Stimulated activated CD8-positive, alpha-beta memory T cell treated with anti-CD3 and anti-CD28 coated beads, Interleukin-7, amount 100 ng/mL, for 48 hours (primary cell): ENCODE data around the gene EFHC1.

Experiments used
- DNase-seq, 2 donors: peaks; one replicate each; pipeline ENCODE4 v3.0.0-alpha.2; 2020; ENCODE audit warnings: low read depth in 1 of 2; ENCODE audit errors: extremely low read depth in 1 of 2

EFHC1 gene

DNA sequence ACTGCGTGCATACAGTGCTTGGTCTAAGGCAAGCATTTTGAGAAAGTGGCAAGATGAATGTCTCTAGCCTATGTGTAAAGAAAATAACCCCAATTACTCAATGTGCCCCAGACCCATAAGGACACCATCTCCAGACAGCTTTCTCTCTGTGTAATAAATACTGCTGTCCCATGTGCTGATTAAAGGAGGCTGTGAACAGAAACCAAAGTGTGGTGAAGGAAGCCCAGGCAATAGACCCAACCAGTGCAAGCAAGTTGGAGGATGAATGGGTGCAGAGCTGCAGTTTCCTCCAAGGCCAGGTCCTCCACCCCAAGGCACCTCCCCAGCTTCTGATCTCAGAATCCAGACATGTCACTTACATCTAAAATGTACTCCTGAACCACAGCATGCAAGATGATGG, 96.1 kb downstream of the EFHC1 start:
- DNase-seq = no peak

GRCh38 chr6:52516943-52517342, 96.8 kb downstream of the EFHC1 start:
- DNase-seq = no peak

- DNase-seq = peak in 1 of 2 donors; percentile 47
Measured at GRCh38 chr6:52517502-52518278, 97.5 kb downstream of the EFHC1 start.

DNA sequence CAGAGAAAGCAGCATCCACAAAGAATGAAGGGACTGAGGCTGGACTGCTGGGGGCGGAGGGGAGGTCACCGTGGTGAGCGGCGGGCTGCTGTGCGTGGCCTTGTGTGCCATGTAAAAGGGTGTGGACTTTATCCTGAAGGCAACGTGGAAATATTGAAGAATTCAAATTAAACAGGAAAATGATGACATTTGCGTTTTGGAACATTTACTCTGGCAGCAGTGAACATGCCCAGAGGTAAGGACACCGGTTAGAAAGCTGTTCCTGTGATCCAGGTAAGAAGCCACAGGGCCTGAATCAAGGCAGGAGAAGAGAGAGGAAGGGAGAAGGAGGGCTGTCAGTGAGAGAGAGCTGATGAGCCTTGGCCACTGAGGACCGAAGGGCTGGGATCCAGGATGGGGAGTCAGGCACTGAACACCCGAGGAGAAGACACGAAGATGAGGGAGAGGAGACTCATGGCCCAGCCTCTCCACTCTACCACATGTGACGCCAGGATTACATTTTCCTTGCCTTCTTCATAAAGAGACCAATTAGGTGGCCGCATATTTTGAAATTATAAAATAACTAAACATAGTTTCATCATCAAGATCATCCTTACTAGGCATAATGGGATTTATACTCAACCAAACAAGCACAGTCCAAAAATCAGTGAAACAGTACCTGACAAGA, 98.3 kb downstream of the EFHC1 start:
- DNase-seq = no peak

DNA sequence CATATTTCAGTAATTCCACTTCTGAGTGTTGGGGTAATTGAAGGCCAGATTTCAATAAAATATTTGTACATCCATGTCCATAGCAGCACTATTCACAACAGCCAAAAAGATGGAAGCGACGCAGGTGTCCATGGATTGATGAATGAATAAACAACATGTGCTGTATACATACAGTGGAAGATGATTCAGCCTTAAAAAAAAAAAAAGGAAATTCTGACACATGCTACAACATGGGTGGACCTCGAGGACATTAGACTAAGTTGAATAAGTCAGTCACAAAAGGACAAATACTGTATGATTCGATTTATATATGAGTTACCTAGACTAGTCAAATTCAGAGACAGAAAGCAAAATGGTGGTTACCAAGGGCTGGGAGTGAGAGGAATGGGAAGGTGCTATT, 99.5 kb downstream of the EFHC1 start:
- DNase-seq = no peak

- no peak for DNase-seq
Measured at GRCh38 chr6:52522151-52522626, 102.0 kb downstream of the EFHC1 start.

DNA sequence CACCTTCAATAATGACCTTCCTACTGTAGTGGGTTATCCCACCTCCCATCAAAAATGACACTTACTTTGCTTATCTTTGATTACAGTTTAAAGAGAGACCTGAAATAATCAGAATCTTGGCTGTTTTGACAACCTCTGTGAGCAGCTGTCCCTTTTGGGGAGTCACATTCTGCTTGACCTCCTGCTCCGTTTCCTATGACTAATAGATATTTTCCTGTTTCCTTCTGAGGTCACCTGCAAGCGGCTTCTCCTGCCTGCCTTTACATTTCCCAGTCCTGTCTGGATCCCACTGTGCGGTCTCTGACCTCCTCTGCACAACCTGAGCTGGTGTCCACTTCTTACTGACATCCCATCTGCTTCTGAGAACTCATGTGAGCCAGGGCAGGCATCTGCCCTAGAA, 102.5 kb downstream of the EFHC1 start:
- no peak for DNase-seq

- no peak for DNase-seq
Measured at GRCh38 chr6:52523378-52524142, 103.4 kb downstream of the EFHC1 start.

- no peak for DNase-seq
Measured at GRCh38 chr6:52524918-52525317, 104.8 kb downstream of the EFHC1 start.

DNA sequence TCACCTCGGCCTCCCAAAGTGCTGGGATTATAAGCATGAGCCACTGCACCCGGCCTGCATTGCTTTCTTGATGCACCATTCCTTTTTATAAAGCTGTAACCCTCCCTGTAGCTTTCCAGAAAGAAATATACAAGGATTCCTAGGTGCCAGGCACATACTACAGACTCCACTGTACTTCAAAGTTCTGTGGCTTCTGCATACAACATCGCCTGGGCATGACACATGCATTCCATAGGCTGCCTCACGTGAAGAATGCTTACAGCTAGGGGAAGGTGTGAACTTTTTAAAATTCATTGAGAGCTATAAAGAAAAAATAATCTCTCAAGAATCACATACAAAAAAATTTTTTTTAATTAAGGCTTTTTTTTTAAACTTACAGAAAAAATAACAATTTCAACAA, 106.5 kb downstream of the EFHC1 start:
- DNase-seq = no peak

- DNase-seq = no peak
Measured at GRCh38 chr6:52527436-52527835, 107.3 kb downstream of the EFHC1 start.

GRCh38 chr6:52529311-52529710, 109.2 kb downstream of the EFHC1 start:
- DNase-seq = no peak

DNA sequence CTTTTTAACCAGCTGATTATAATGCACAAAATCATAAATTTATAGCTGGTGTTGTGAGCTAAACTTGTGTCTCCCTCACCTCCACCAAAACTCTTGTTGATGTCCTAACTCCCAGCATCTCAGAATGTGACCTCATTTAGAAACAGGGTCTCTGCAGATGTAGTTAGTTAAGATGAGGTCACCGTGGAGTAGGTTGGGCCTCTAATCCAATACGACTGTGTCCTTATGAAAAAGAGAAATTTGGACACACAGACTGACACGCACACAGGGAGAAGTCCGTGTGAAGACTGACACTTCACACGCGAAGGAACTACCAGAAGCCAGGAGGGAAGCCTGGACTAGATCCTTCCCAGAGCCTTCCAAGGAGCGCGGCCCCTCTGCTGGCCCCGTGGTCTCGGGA, 110.2 kb downstream of the EFHC1 start:
- no peak for DNase-seq

DNA sequence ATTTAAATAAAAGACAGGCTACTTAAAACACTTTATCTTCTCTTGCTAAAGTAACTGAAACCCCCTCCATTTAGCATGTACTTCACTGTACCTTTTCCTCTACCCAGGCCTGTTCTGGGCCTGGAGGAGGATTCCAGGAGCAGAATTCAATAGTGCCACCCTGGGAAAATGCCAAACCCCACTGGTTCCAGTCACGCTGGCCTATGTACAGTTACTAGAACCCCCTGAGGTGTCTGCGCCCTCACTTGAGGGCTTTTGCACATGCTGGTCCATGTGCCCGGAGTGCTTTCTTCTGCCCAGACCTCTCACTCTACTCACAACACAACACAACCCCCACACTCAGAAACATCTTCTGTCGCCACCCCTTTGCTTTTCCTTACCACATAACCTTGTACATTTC, 111.3 kb downstream of the EFHC1 start:
- no peak for DNase-seq

GRCh38 chr6:52531834-52532233, 111.7 kb downstream of the EFHC1 start:
- no peak for DNase-seq

GRCh38 chr6:52532457-52532856, 112.3 kb downstream of the EFHC1 start:
- DNase-seq = no peak

- no peak for DNase-seq
Measured at GRCh38 chr6:52533491-52533890, 113.3 kb downstream of the EFHC1 start.

DNA sequence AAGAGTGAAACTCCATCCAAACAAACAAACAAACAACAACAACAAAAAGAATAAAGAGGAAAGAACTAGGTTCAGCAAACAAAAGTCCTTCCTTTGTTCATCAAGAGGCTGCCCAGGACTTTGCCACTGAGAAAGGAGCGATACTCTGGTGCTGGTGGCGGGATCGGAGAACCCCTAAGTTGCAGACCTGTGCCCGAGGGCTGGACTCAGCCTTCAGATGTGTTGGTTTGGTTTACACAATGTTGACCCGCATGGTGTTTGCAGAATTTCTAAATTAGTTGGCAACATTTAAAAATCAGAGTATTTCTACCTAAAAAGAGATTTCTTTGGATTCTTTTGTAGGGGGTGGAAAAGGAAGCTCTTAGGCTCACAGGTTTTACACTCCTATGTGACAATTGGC, 114.2 kb downstream of the EFHC1 start:
- DNase-seq = no peak

DNA sequence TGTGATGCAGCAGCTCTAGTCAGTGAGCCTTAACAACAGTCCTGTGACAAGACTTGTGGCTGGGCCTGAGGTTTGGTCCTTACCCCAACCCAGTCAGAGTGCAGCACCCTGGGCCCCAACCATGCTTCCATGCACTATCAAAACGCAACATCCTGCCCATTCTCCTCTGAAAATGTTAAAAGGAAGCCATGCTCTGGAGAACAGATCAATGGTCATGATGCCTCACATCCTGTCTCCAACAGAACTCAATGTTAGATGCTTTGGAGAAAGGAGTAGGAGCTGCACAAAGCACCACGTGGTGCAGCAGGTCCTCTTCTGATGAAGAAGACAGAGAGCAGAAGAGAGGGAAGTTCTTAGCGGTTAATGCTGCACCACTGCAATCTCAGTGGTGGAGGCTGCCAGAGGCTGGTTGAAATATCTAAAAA, 114.8 kb downstream of the EFHC1 start:
- DNase-seq = peak; percentile 19 to 44

DNA sequence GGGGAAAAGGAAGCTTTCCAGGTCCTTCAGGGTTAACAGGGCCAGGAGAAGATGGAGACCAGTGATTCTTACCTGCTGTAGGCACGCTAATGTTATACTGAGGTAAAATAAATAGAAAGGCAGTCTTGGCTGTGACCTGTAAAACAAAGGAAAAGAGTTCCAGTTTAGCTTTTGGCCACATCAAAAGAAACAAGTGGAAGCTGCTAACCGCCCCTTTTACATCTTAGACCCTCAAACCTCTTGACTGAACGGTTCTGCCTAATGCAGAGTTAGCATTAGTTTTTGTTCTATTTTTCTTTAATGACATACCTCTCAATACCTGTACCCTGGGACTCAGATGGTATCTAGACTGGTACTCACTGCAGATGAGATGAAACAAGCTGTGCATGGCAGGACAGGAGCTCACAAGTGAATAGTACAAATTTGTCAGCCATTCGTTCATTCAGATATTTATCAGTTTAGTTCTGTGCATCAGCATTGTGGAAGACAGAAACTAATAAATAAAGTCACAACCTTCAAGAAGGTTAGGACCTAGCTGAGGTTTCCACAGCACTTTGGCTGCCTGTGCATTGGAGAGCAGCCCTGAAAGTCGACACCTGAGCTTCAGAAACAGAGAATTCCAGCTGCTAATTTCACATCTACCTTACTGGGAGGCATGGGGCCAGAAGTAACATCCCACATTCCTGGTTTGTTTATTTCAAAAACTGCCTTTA, 115.7 kb downstream of the EFHC1 start:
- no peak for DNase-seq

DNA sequence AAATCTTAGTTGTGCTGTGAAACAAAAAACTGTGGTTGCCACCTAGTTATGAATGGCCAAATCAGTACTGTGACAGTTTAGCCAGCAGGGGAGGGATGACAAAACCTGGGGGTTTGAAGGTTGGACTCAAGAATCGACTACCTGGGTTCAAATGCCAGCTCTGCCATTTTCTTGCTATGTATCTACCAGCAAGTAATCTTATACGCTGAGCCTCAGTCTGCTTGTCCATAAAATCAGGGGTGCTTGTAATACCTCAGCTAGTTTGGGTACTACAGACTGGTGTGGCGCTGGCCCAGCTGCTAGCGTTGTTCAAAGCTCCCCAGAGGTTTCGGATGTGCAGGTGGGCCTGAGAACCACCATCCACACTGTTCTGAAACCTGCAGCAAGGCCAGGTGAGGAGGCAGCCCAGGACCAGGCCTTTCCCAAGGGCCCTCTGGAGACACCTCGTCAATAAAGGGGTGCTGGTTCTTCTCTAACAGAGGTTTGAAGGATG, 116.3 kb downstream of the EFHC1 start:
- DNase-seq = no peak
